HCT116 (cell line): ENCODE data around the gene GTF2H3. TPM values are rescaled to one million over a fixed set of nuclear protein-coding genes. Genes with fewer than 3 reads are reported as not detected.

Source experiments
- ATAC-seq: fragments of 200-7000 bp; cut with Tn5 transposase; 2 replicates; pipeline ENCODE4 v1.9.1; 2020; ENCODE audit warnings: mild to moderate bottlenecking, moderate library complexity
- BruUV-seq: library from RNA; stranded (reverse); fragments of 400-500 nt; replicated peaks from 2 replicates; lab custom pipeline; 2021; lab: Mats Ljungman, UMichigan
- CTCF ChIA-PET: fragments of 300-600 bp; sonication (Branson Sonifier 250); formaldehyde crosslinking; loops from one replicate; lab custom pipeline; 2021; ENCODE audit warnings: antibody characterized with exemption; lab: Charles Lee
- POLR2A ChIA-PET: fragments of 300-600, 350-600 bp; sonication (Branson Sonifier 250); formaldehyde crosslinking; loops from one replicate; lab custom pipeline; 2021; ENCODE audit warnings: antibody characterized with exemption; lab: Charles Lee
- RAD21 ChIA-PET, 2 experiments: fragments of 300-600 bp; sonication (Branson Sonifier 250); formaldehyde crosslinking; loops; one replicate each; lab custom pipeline; 2023; ENCODE audit warnings: low total read pairs in 2 of 2; ENCODE audit not compliant: uncharacterized antibody in 2 of 2, unreplicated experiment in 2 of 2, low non-redundant PET in 1 of 2; lab: Charles Lee
- DNase-seq: peaks from one replicate; pipeline ENCODE4 v3.0.0-alpha.2; 2010; ENCODE audit warnings: low read depth, low spot score
- H2AFZ ChIP-seq: fragments of 200-600 bp; shearing (Covaris generic), sonication (generic); 2 replicates; pipeline ENCODE4 v1.6.1; 2017; ENCODE audit warnings: low read depth, mixed run types, mixed read lengths, antibody characterized with exemption, low read length; ENCODE audit not compliant: poor library complexity, severe bottlenecking
- H3K27ac ChIP-seq: 2 replicates; pipeline ENCODE4 v1.5.1; 2012; ENCODE audit warnings: low read depth, low read length
- H3K27me3 ChIP-seq: fragments of 200-600 bp; sonication (generic); 2 replicates; pipeline ENCODE4 v1.6.1; 2016; ENCODE audit warnings: mixed run types, low read length, mixed read lengths; ENCODE audit not compliant: insufficient read depth
- H3K36me3 ChIP-seq, 2 experiments: fragments of 200-500 bp in 1 of 2; fragments of 200-600 bp in 1 of 2; sonication (Bioruptor generic) in 1 of 2; sonication (generic) in 1 of 2; 2 replicates each; pipeline versions ENCODE4 v1.5.1 to v1.6.1; 2014 to 2016; ENCODE audit warnings: low read length in 2 of 2, inconsistent platforms in 1 of 2, mixed read lengths in 1 of 2, mixed run types in 1 of 2; ENCODE audit not compliant: insufficient read depth in 2 of 2, control insufficient read depth in 1 of 2
- H3K4me1 ChIP-seq, 2 experiments: fragments of 200-600 bp in 1 of 2; sonication (generic) in 1 of 2; 2 replicates each; pipeline versions ENCODE4 v1.5.1 to v1.6.1; 2012 to 2017; ENCODE audit warnings: low read length in 2 of 2, inconsistent platforms in 1 of 2, mild to moderate bottlenecking in 1 of 2, mixed read lengths in 1 of 2, mixed run types in 1 of 2, moderate library complexity in 1 of 2; ENCODE audit not compliant: insufficient read depth in 2 of 2, control insufficient read depth in 1 of 2
- H3K4me2 ChIP-seq: fragments of 200-600 bp; sonication (generic); 2 replicates; pipeline ENCODE4 v1.6.1; 2017; ENCODE audit warnings: mixed run types, low read length, mixed read lengths
- H3K4me3 ChIP-seq, 2 experiments: fragments of 200-600 bp in 1 of 2; sonication (generic) in 1 of 2; replicated peaks in 1 of 2; 2 replicates each; pipeline ENCODE4 v1.5.1; 2011 to 2016; ENCODE audit warnings: low read length in 2 of 2, control low read depth in 1 of 2, low read depth in 1 of 2, mild to moderate bottlenecking in 1 of 2, mixed read lengths in 1 of 2, mixed run types in 1 of 2
- H3K79me2 ChIP-seq: fragments of 200-600 bp; sonication (generic); 2 replicates; pipeline ENCODE4 v1.6.1; 2017; ENCODE audit warnings: mild to moderate bottlenecking, mixed run types, low read length, moderate library complexity, mixed read lengths; ENCODE audit not compliant: insufficient read depth
- H3K9ac ChIP-seq: fragments of 200-600 bp; sonication (generic); 2 replicates; pipeline ENCODE4 v1.6.1; 2016; ENCODE audit warnings: low read length, mixed read lengths
- H3K9me2 ChIP-seq: fragments of 200-600 bp; sonication (generic), shearing (Covaris generic); 2 replicates; pipeline ENCODE4 v1.6.1; 2017; ENCODE audit warnings: mixed run types, mild to moderate bottlenecking, moderate library complexity; ENCODE audit not compliant: insufficient read depth
- H3K9me3 ChIP-seq, 2 experiments: fragments of 200-500 bp in 1 of 2; fragments of 200-600 bp in 1 of 2; sonication (Bioruptor generic) in 1 of 2; sonication (generic) in 1 of 2; 2 replicates each; pipeline ENCODE4 v1.6.1; 2014 to 2017; ENCODE audit warnings: low read length in 2 of 2, mixed read lengths in 2 of 2, inconsistent platforms in 1 of 2, low read depth in 1 of 2, mild to moderate bottlenecking in 1 of 2, mixed run types in 1 of 2, moderate library complexity in 1 of 2; ENCODE audit not compliant: control insufficient read depth in 1 of 2, insufficient read depth in 1 of 2
- H4K20me1 ChIP-seq: fragments of 200-600 bp; sonication (generic), shearing (Covaris generic); 2 replicates; pipeline ENCODE4 v1.6.1; 2017; ENCODE audit warnings: mixed run types, mild to moderate bottlenecking, moderate library complexity; ENCODE audit not compliant: insufficient read depth
- CBX3 ChIP-seq: IDR thresholded peaks from 2 replicates; pipeline ENCODE4 v1.6.1; 2012; ENCODE audit warnings: low read depth
- CEBPB ChIP-seq: IDR thresholded peaks from 2 replicates; pipeline ENCODE4 v1.6.1; 2012; ENCODE audit warnings: low read depth
- ELF1 ChIP-seq: IDR thresholded peaks from 2 replicates; pipeline ENCODE4 v1.6.1; 2012; ENCODE audit warnings: low read depth, borderline replicate concordance
- EZH2 ChIP-seq: fragments of 200-600 bp; sonication (generic); IDR thresholded peaks from 2 replicates; pipeline ENCODE4 v1.6.1; 2017; ENCODE audit warnings: antibody characterized with exemption, mixed run types
- EZH2phosphoT487 ChIP-seq: fragments of 200-600 bp; IDR thresholded peaks from 2 replicates; pipeline ENCODE4 v1.6.1; 2018; ENCODE audit warnings: antibody characterized with exemption, borderline replicate concordance
- JUND ChIP-seq: IDR thresholded peaks from 2 replicates; pipeline ENCODE4 v1.6.1; 2012
- MAX ChIP-seq: IDR thresholded peaks from 2 replicates; pipeline ENCODE4 v1.6.1; 2012
- POLR2A ChIP-seq: IDR thresholded peaks from 2 replicates; pipeline ENCODE4 v1.7.0; 2011; ENCODE audit warnings: borderline replicate concordance; ENCODE audit not compliant: insufficient read depth, insufficient read length; ENCODE audit errors: extremely low read depth
- POLR2AphosphoS5 ChIP-seq: IDR thresholded peaks from 2 replicates; pipeline ENCODE4 v1.6.1; 2011; ENCODE audit warnings: mild to moderate bottlenecking, low read depth, low read length, moderate library complexity
- SIN3A ChIP-seq: IDR thresholded peaks from 2 replicates; pipeline ENCODE4 v1.6.1; 2012; ENCODE audit warnings: low read depth
- YY1 ChIP-seq: IDR thresholded peaks from 2 replicates; pipeline ENCODE4 v1.6.1; 2011; ENCODE audit warnings: low read length, low read depth, moderate library complexity, mild to moderate bottlenecking; ENCODE audit not compliant: insufficient replicate concordance; ENCODE audit errors: extremely low read depth
- ZFX ChIP-seq: fragments of 450-650 bp; IDR thresholded peaks from 2 replicates; pipeline ENCODE4 v1.6.1; 2017
- intact Hi-C: fragments of 100-400 bp; cut with micrococcal nuclease; formaldehyde crosslinking; loops from 2 replicates; pipeline ENCODE4 v1.10.0; 2022
- total RNA-seq: library from RNA; stranded (reverse); gene quantifications from one replicate; pipeline ENCODE4 v1.2.1, GENCODE V29; 2021; ENCODE audit not compliant: unreplicated experiment

The GTF2H3 gene
- total RNA-seq, 1 experiment from 2014 or later = 94.0 TPM

- TF ChIP-seq POLR2AphosphoS5 (no peak), JUND (no peak), CBX3 (no peak), POLR2A (no peak), MAX (no peak), ELF1 (no peak), EZH2 (no peak), SIN3A (no peak), CEBPB (no peak), EZH2phosphoT487 (no peak), ZFX (no peak), YY1 (no peak)
- no peak overlapping the region for H3K4me3 ChIP-seq
- POLR2A ChIA-PET = no interaction called here
- H3K36me3 ChIP-seq = peaks cover 48 to 55% of the 10 kb centered on the region in 2 experiments
- RAD21 ChIA-PET = no interaction called here
- H3K27me3 ChIP-seq = no peaks in the 10 kb centered on the region
- H3K9me3 ChIP-seq = no peaks in the 10 kb centered on the region
- H4K20me1 ChIP-seq = peaks cover 26% of the 10 kb centered on the region
- H3K4me1 ChIP-seq = no peaks in the 10 kb centered on the region
- intact Hi-C loops = no loop called here
- DNase-seq = no peak
- no peak overlapping the region for H2AFZ ChIP-seq
- H3K9me2 ChIP-seq = no peaks in the 10 kb centered on the region
- peaks cover 19% of the 10 kb centered on the region for H3K79me2 ChIP-seq
- no peak for ATAC-seq
- CTCF ChIA-PET = no interaction called here
- H3K4me2 ChIP-seq = no peak overlapping the region
- no TSS peak for BruUV-seq
- no peak overlapping the region for H3K27ac ChIP-seq
- H3K9ac ChIP-seq = no peak overlapping the region
These were observed 11.8 kb upstream of the GTF2H3 start for GRCh38 chr12:123621619-123622530.
